SIG-M5 treated with dmso at 0.1 percent for 504 hours (cell line): Measurements from ENCODE around the gene ZNF664.
"Not testable (repeated sequence)": the region's sequence is repeated elsewhere in the genome, so short reads cannot be mapped to it uniquely, and the experiment has no call there.

Source experiments
- DNase-seq: peaks from one replicate; lab custom pipeline; 2025; ENCODE audit not compliant: unreplicated experiment; lab: John Stamatoyannopoulos, UW

Gene ZNF664

GRCh38 chr12:123941000-123941399, 32.0 kb upstream of the ZNF664 start:
- DNase-seq = no peak

- peak; percentile 12 for DNase-seq
These were observed 31.3 kb upstream of the ZNF664 start for GRCh38 chr12:123941624-123942237.

GRCh38 chr12:123942238-123942653, 30.8 kb upstream of the ZNF664 start:
- no peak for DNase-seq

GRCh38 chr12:123942911-123943648, 29.9 kb upstream of the ZNF664 start:
- no peak for DNase-seq

GRCh38 chr12:123943816-123944215, 29.2 kb upstream of the ZNF664 start:
- no peak for DNase-seq

- DNase-seq = no peak
These were observed 28.3 kb upstream of the ZNF664 start for GRCh38 chr12:123944696-123945095.

GRCh38 chr12:123945287-123946151, 27.5 kb upstream of the ZNF664 start:
- DNase-seq = no peak

- DNase-seq = no peak
These were observed 26.9 kb upstream of the ZNF664 start for GRCh38 chr12:123946152-123946515.

- DNase-seq = not testable (repeated sequence)
These were observed 26.2 kb upstream of the ZNF664 start for GRCh38 chr12:123946516-123947505.

GRCh38 chr12:123947531-123947930, 25.5 kb upstream of the ZNF664 start:
- not testable (repeated sequence) for DNase-seq

GRCh38 chr12:123948401-123948795, 24.6 kb upstream of the ZNF664 start:
- no peak for DNase-seq

GRCh38 chr12:123948796-123949769, 23.9 kb upstream of the ZNF664 start:
- DNase-seq = no peak

- DNase-seq = no peak
These were observed 23.2 kb upstream of the ZNF664 start for GRCh38 chr12:123949770-123950165.

- DNase-seq = no peak
These were observed 22.3 kb upstream of the ZNF664 start for GRCh38 chr12:123950476-123951349.

- no peak for DNase-seq
These were observed 21.5 kb upstream of the ZNF664 start for GRCh38 chr12:123951467-123951866.

GRCh38 chr12:123952037-123952436, 21.0 kb upstream of the ZNF664 start:
- no peak for DNase-seq

GRCh38 chr12:123954647-123955350, 18.2 kb upstream of the ZNF664 start:
- no peak for DNase-seq

GRCh38 chr12:123956249-123956648, 16.8 kb upstream of the ZNF664 start:
- DNase-seq = no peak
